ENCODE measurements around the gene MYO1C.
"Not testable (repeated sequence)": the region's sequence is repeated elsewhere in the genome, so short reads cannot be mapped to it uniquely, and the experiment has no call there.

- TF ChIP-seq CTCF (IDR thresholded peaks at IDR 0.05; ENCODE audit: low read depth, low read length); EZH2phosphoT487 (IDR thresholded peaks at IDR 0.05; ENCODE audit: low read depth): not testable (repeated sequence)
Observed at GRCh38 chr17:1508709-1509108, 16.2 kb upstream of the MYO1C start.
